Activated B cell treated with CpG ODN at 0.5 μM for 24 hours (primary cell): ENCODE results near the gene ARHGAP42. TPM values are rescaled to one million over a fixed set of nuclear protein-coding genes. Genes with fewer than 3 reads are reported as not detected.

Experiments
- ATAC-seq: fragments of 200-7000 bp; cut with Tn5 transposase; one replicate; pipeline ENCODE4 v1.10.0; 2021; ENCODE audit warnings: low read depth, mild to moderate bottlenecking, moderate library complexity
- CTCF ChIA-PET: fragments of 350-600 bp; sonication (Branson Sonifier 250); formaldehyde crosslinking; loops from one replicate; lab custom pipeline; 2021; ENCODE audit warnings: antibody characterized with exemption; lab: Charles Lee
- POLR2A ChIA-PET: fragments of 350-600 bp; sonication (Branson Sonifier 250); formaldehyde crosslinking; loops from one replicate; lab custom pipeline; 2021; ENCODE audit warnings: antibody characterized with exemption; lab: Charles Lee
- DNase-seq: peaks from one replicate; pipeline ENCODE4 v3.0.0; 2022
- H3K27ac Mint-ChIP-seq: one replicate; pipeline ENCODE4 v1.8.0; 2020; ENCODE audit warnings: mixed read lengths
- H3K27me3 Mint-ChIP-seq: one replicate; pipeline ENCODE4 v1.8.0; 2021; ENCODE audit warnings: mixed read lengths
- H3K36me3 Mint-ChIP-seq: one replicate; pipeline ENCODE4 v1.8.0; 2021; ENCODE audit warnings: low read depth, mixed read lengths
- H3K4me1 Mint-ChIP-seq: one replicate; pipeline ENCODE4 v1.8.0; 2021; ENCODE audit warnings: mixed read lengths
- H3K4me3 Mint-ChIP-seq: one replicate; pipeline ENCODE4 v1.8.0; 2020; ENCODE audit warnings: mild to moderate bottlenecking, mixed read lengths
- H3K9me3 Mint-ChIP-seq: one replicate; pipeline ENCODE4 v1.8.0; 2020; ENCODE audit warnings: mixed read lengths
- intact Hi-C: fragments of 100-400 bp; cut with micrococcal nuclease; formaldehyde crosslinking; loops from one replicate; pipeline ENCODE4 v1.15.1; 2024
- total RNA-seq: library from RNA; stranded (reverse); gene quantifications from 2 replicates; pipeline ENCODE4 v1.2.3, GENCODE V29; 2022
- TF ChIP-seq, protein P1 (sequence below): fragments of 200-600 bp; IDR thresholded peaks from one replicate; pipeline ENCODE4 v1.8.0; 2022; ENCODE audit warnings: antibody characterized with exemption, mild to moderate bottlenecking

ARHGAP42 gene
- total RNA-seq, 1 donor from 2014 or later, result 4.9 TPM

DNA sequence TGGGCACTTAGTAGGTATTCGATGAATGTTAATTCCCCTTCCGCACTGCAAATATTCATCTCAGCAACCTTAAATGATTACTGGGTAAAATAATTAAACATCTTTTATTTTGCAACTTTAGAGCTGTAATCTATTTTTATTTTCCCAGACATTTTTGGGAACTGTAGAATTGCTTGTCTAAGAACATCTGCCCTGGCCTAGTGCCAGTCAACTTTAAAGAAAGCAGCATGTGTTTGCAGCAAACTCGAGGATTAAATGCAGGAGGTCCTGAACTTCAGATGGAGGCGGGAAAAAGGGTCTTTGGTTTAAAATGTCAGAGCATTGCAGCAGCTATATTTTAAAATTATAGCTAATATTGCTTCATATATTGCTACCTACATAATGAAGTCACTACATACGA is 252.5 kb downstream of the ARHGAP42 start:
- no peak overlapping the region for H3K27ac Mint-ChIP-seq
- intact Hi-C loops, result no loop called here
- no peaks in the 10 kb centered on the region for H3K9me3 Mint-ChIP-seq
- POLR2A ChIA-PET, result no interaction called here
- CTCF ChIA-PET, result interaction anchor here (1.3 kb wide), 1 partner anchor 9 kb away, joined by 3 read pairs; no protein-coding TSS in a partner anchor
- no peak overlapping the region for H3K4me3 Mint-ChIP-seq
- H3K36me3 Mint-ChIP-seq, result peaks cover 13% of the 10 kb centered on the region
- H3K27me3 Mint-ChIP-seq, result no peaks in the 10 kb centered on the region
- DNase-seq (no peak), ATAC-seq (no peak)
- no peaks in the 10 kb centered on the region for H3K4me1 Mint-ChIP-seq
- TF ChIP-seq, protein P1, sequence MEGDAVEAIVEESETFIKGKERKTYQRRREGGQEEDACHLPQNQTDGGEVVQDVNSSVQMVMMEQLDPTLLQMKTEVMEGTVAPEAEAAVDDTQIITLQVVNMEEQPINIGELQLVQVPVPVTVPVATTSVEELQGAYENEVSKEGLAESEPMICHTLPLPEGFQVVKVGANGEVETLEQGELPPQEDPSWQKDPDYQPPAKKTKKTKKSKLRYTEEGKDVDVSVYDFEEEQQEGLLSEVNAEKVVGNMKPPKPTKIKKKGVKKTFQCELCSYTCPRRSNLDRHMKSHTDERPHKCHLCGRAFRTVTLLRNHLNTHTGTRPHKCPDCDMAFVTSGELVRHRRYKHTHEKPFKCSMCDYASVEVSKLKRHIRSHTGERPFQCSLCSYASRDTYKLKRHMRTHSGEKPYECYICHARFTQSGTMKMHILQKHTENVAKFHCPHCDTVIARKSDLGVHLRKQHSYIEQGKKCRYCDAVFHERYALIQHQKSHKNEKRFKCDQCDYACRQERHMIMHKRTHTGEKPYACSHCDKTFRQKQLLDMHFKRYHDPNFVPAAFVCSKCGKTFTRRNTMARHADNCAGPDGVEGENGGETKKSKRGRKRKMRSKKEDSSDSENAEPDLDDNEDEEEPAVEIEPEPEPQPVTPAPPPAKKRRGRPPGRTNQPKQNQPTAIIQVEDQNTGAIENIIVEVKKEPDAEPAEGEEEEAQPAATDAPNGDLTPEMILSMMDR, result no peak

DNA sequence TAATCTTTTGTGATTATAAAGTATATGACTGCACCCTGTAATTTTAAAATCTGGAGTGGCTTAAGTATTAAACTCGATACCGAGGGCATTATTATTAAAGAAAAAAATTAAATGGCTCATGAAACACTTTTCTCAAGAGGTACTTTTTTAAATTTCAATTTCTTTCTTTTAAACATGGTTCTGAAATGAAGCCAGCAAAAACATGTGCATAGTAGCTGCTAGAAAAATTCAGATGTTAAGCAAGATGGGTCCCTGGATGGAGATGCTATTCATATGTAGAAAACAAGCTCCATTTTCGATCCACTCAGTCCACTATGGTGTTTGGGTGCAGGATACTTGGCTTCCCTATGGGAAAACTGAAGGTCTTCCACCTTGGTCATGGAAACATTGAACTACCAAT is 253.0 kb downstream of the ARHGAP42 start:
- Mint-ChIP-seq H3K9me3 (no peaks in the 10 kb centered on the region), H3K27me3 (no peaks in the 10 kb centered on the region), H3K36me3 (peaks cover 13% of the 10 kb centered on the region), H3K4me3 (no peak overlapping the region), H3K27ac (no peak overlapping the region), H3K4me1 (no peaks in the 10 kb centered on the region)
- DNase-seq, result no peak
- intact Hi-C loops, result no loop called here
- no peak for ATAC-seq
- ChIA-PET CTCF (interaction anchor here (1.3 kb wide), 1 partner anchor 10 kb away, joined by 3 read pairs; no protein-coding TSS in a partner anchor), POLR2A (no interaction called here)
- TF ChIP-seq, protein P1, result no peak

DNA sequence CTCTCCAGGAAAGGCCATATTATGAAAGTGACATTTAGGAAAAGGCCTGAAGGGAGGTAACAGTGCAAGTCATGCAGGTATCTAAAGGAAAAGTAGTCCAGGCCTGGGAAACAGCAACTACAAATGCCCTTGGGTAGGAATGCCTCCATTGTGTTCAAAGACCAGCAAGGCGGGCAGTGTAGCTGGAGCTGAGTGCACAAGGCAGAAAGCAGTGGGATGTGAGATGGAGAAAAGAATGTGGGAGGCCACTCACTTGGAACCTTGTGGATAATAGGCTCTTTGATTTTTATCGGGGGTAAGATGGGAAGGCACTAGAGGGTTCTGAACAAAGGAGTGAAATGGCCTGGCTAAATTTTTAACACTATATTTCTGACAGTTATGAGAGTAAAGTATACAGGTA is 253.9 kb downstream of the ARHGAP42 start:
- Mint-ChIP-seq H3K36me3 (peaks cover 11% of the 10 kb centered on the region), H3K27me3 (no peaks in the 10 kb centered on the region), H3K4me1 (no peaks in the 10 kb centered on the region), H3K9me3 (no peaks in the 10 kb centered on the region), H3K4me3 (no peak overlapping the region), H3K27ac (no peak overlapping the region)
- DNase-seq (no peak), ATAC-seq (no peak)
- ChIA-PET POLR2A (no interaction called here), CTCF (no interaction called here)
- intact Hi-C loops, result no loop called here
- TF ChIP-seq, protein P1, result no peak

DNA sequence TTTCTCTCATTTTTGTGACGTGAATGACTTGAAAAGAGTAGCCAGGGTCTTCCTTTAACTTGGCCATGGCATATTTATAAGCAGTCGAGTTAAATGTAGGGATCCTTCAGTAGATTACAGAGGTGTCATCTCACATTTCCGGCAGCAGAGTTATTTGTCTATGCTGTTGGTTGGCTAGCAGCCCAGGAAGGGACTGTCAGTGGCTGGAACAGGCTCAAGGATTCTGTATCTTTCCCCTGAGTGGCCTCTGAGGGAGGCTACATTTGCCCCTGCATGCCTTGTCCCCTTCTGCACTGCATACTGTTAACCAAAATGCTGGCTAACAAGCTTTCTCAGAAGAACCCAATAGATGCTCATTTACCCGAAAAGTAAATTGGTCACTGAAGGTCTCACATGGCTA is 254.9 kb downstream of the ARHGAP42 start:
- H3K9me3 Mint-ChIP-seq, result no peaks in the 10 kb centered on the region
- DNase-seq (no peak), ATAC-seq (no peak)
- ChIA-PET CTCF (interaction anchor here (0.6 kb wide), 1 partner anchor 8 kb away, joined by 3 read pairs; no protein-coding TSS in a partner anchor), POLR2A (no interaction called here)
- intact Hi-C loops, result no loop called here
- no peak overlapping the region for H3K4me3 Mint-ChIP-seq
- no peak overlapping the region for H3K27ac Mint-ChIP-seq
- peaks cover 7% of the 10 kb centered on the region for H3K36me3 Mint-ChIP-seq
- no peaks in the 10 kb centered on the region for H3K27me3 Mint-ChIP-seq
- H3K4me1 Mint-ChIP-seq, result no peaks in the 10 kb centered on the region
- TF ChIP-seq, protein P1, result no peak

DNA sequence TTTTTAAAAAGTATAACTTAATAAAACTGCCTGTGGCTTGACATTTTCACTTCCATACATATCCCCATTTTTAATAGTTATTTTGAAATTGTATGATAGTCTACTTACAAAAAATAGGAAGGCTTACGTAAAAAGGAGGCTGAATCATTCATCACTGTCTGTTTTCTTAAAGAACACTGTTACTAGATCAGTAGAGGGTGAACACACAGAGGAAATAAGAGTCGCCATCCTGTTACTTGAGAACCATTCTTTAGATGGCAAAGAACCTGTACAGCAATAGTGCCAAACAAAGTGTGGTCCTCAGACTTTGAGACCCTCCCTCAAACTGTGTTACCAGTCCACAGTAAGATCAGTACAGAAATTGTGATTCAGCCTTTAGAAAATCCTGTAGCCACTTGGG is 261.8 kb downstream of the ARHGAP42 start:
- TF ChIP-seq, protein P1, result no peak
- H3K36me3 Mint-ChIP-seq, result no peaks in the 10 kb centered on the region
- intact Hi-C loops, result no loop called here
- no peak for ATAC-seq
- ChIA-PET CTCF (no interaction called here), POLR2A (no interaction called here)
- peaks cover 9% of the 10 kb centered on the region for H3K4me1 Mint-ChIP-seq
- no peak for DNase-seq
- H3K4me3 Mint-ChIP-seq, result no peak overlapping the region
- no peaks in the 10 kb centered on the region for H3K27me3 Mint-ChIP-seq
- no peak overlapping the region for H3K27ac Mint-ChIP-seq
- H3K9me3 Mint-ChIP-seq, result no peaks in the 10 kb centered on the region
